Glutamatergic neuron (in vitro differentiated cells): ENCODE results near the gene ARF6. TPM values are rescaled to one million over a fixed set of nuclear protein-coding genes. Genes with fewer than 3 reads are reported as not detected.

Source experiments
- DNase-seq: peaks from one replicate; pipeline ENCODE4 v3.0.0; 2022
- H3K27ac Mint-ChIP-seq: one replicate; pipeline ENCODE4 v1.8.0; 2020; ENCODE audit warnings: mild to moderate bottlenecking, mixed read lengths, inconsistent platforms; ENCODE audit not compliant: unreplicated experiment
- H3K27me3 Mint-ChIP-seq: one replicate; pipeline ENCODE4 v1.8.0; 2020; ENCODE audit warnings: mild to moderate bottlenecking, moderate library complexity, mixed read lengths, inconsistent platforms; ENCODE audit not compliant: unreplicated experiment
- H3K36me3 Mint-ChIP-seq: one replicate; pipeline ENCODE4 v1.8.0; 2020; ENCODE audit warnings: mild to moderate bottlenecking, mixed read lengths, inconsistent platforms; ENCODE audit not compliant: unreplicated experiment
- H3K4me1 Mint-ChIP-seq: one replicate; pipeline ENCODE4 v1.8.0; 2020; ENCODE audit warnings: mild to moderate bottlenecking, low read depth, mixed read lengths, inconsistent platforms; ENCODE audit not compliant: unreplicated experiment
- H3K4me3 Mint-ChIP-seq: one replicate; pipeline ENCODE4 v1.8.0; 2020; ENCODE audit warnings: mild to moderate bottlenecking, mixed read lengths, inconsistent platforms; ENCODE audit not compliant: unreplicated experiment
- H3K9me3 Mint-ChIP-seq: one replicate; pipeline ENCODE4 v1.8.0; 2020; ENCODE audit warnings: mild to moderate bottlenecking, moderate library complexity, mixed read lengths, inconsistent platforms; ENCODE audit not compliant: unreplicated experiment
- total RNA-seq: library from RNA; stranded (reverse); fragmentation: NEBNext Ultra II Directional; extraction: Animal tissue kit (Norgen Biotek cat#: 25700); gene quantifications from one replicate; pipeline ENCODE4 v1.2.1, GENCODE V29; 2021; ENCODE audit not compliant: unreplicated experiment
- TF ChIP-seq, protein P1 (sequence below): fragments of 200-600 bp; sonication (generic); IDR thresholded peaks from one replicate; pipeline ENCODE4 v1.5.0; 2021; ENCODE audit not compliant: partially characterized antibody, unreplicated experiment

The ARF6 gene
- total RNA-seq, 1 donor from 2014 or later = 38.8 TPM

DNA sequence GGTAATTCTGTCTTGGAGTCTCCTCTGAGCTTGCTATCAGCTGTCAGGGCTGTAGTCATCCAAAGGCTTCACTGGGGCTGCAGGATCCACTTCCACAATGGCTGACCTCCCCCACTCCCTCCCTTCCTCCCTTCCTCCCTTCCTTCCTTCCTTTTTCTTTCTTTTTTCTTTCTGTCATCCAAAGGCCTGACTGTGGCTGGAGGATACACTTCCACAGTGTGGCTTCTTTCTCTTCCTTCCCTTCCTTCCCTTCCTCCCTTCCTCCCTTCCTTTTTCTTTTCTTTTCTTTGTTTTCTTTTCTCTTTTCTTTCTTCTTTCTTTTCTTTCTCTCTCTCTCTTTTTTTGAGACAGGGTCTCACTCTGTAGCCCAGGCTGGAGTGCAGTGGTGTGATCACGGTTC is 30.6 kb downstream of the ARF6 start:
- Mint-ChIP-seq H3K27me3 (no peaks in the 10 kb centered on the region), H3K27ac (no peak overlapping the region), H3K4me3 (no peak overlapping the region), H3K9me3 (peaks cover 2% of the 10 kb centered on the region), H3K4me1 (no peaks in the 10 kb centered on the region), H3K36me3 (no peaks in the 10 kb centered on the region)
- TF ChIP-seq, protein P1, sequence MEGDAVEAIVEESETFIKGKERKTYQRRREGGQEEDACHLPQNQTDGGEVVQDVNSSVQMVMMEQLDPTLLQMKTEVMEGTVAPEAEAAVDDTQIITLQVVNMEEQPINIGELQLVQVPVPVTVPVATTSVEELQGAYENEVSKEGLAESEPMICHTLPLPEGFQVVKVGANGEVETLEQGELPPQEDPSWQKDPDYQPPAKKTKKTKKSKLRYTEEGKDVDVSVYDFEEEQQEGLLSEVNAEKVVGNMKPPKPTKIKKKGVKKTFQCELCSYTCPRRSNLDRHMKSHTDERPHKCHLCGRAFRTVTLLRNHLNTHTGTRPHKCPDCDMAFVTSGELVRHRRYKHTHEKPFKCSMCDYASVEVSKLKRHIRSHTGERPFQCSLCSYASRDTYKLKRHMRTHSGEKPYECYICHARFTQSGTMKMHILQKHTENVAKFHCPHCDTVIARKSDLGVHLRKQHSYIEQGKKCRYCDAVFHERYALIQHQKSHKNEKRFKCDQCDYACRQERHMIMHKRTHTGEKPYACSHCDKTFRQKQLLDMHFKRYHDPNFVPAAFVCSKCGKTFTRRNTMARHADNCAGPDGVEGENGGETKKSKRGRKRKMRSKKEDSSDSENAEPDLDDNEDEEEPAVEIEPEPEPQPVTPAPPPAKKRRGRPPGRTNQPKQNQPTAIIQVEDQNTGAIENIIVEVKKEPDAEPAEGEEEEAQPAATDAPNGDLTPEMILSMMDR = no peak
- DNase-seq = no peak

GRCh38 chr14:49923881-49924280 is 31.0 kb downstream of the ARF6 start:
- H3K36me3 Mint-ChIP-seq = no peaks in the 10 kb centered on the region
- H3K9me3 Mint-ChIP-seq = no peaks in the 10 kb centered on the region
- DNase-seq = no peak
- H3K27me3 Mint-ChIP-seq = no peaks in the 10 kb centered on the region
- H3K4me3 Mint-ChIP-seq = no peak overlapping the region
- TF ChIP-seq, protein P1 = no peak
- H3K27ac Mint-ChIP-seq = no peak overlapping the region
- H3K4me1 Mint-ChIP-seq = no peaks in the 10 kb centered on the region

DNA sequence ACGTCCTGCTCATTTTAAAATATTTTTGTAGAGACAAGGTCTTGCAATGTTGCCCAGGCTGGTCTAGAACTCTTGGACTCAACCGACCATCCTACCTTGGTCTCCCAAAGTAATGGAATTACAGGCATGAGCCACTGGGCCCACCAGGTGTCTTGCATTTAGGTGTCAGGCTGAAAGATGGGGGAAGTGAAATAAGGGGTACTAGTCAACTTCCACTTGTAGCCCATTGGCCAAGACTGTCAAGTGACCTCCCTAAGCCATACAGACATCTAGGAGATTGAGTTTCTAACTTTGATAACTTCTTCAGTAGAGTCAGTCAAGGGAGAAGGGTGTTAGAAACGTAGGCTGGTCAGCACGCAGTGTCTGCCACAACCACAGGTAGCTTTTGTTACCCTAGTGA is 32.0 kb downstream of the ARF6 start:
- DNase-seq = no peak
- H3K27ac Mint-ChIP-seq = no peak overlapping the region

GRCh38 chr14:49926803-49927202 is 33.9 kb downstream of the ARF6 start:
- H3K9me3 Mint-ChIP-seq = peaks cover 2% of the 10 kb centered on the region
- TF ChIP-seq, protein P1 = no peak
- no peaks in the 10 kb centered on the region for H3K27me3 Mint-ChIP-seq

More for the DNA sequence above, 32.0 kb downstream of the ARF6 start:
- TF ChIP-seq, protein P1 = no peak
- Mint-ChIP-seq H3K4me3 (no peak overlapping the region), H3K9me3 (no peaks in the 10 kb centered on the region), H3K36me3 (no peaks in the 10 kb centered on the region), H3K27me3 (no peaks in the 10 kb centered on the region), H3K4me1 (no peaks in the 10 kb centered on the region)

DNA sequence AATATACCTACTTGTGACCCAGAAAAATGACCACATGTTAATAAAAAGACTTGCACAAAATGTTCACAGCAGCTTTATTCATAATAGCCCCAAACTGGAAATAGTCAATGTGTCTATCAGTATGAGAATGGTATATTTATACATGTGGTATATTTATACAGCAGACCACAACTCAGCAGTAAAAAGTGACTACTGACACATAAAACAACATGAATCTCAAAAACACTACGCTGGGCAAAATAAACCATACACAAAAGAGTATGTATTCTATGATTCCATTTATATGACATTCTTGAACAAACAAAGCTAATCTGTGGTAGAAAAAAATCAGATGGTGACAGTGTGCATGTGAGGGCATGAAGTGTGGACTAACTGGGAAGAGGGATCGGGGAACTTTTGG is 35.1 kb downstream of the ARF6 start:
- H3K27me3 Mint-ChIP-seq = no peaks in the 10 kb centered on the region
- peaks cover 2% of the 10 kb centered on the region for H3K9me3 Mint-ChIP-seq
- no peaks in the 10 kb centered on the region for H3K36me3 Mint-ChIP-seq
- H3K4me3 Mint-ChIP-seq = no peak overlapping the region
- no peaks in the 10 kb centered on the region for H3K4me1 Mint-ChIP-seq
- no peak for DNase-seq
- no peak overlapping the region for H3K27ac Mint-ChIP-seq
- TF ChIP-seq, protein P1 = no peak

More at GRCh38 chr14:49926803-49927202, 33.9 kb downstream of the ARF6 start:
- Mint-ChIP-seq H3K27ac (no peak overlapping the region), H3K4me3 (no peak overlapping the region), H3K36me3 (no peaks in the 10 kb centered on the region), H3K4me1 (no peaks in the 10 kb centered on the region)
- DNase-seq = no peak
